HL-60 (cell line): ENCODE data around the gene KRTAP4-7.

Experiments used
- CTCF ChIP-seq: IDR thresholded peaks from one replicate; pipeline ENCODE4 v1.5.1; 2011; ENCODE audit warnings: low read length, control low read depth, inconsistent platforms; ENCODE audit not compliant: insufficient read depth
- POLR2AphosphoS5 ChIP-seq: IDR thresholded peaks from 2 replicates; pipeline ENCODE4 v1.6.1; 2012; ENCODE audit warnings: low read depth
- TF ChIP-seq, protein P1 (sequence below): IDR thresholded peaks from 2 replicates; pipeline ENCODE4 v1.6.1; 2012; ENCODE audit warnings: low read depth; ENCODE audit not compliant: insufficient replicate concordance

DNA sequence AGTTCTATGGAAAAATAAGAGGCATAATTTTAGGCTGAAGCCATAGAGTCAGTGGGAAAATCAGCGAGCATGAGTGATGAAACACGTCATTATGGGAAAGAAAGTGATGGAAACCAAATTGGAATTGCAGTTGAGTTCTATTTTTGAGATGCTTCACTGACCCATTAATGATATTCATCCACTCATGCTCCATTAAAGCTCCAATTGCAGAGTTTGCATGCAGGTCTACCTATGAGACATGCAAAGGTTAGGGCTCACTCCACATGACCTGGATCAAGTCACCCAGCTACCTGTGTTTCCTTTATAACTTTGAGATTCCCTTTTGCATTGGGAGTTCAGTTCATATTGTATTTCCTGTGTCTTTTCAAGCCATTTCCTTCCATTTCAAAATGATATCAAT lies 10.3 kb upstream of the KRTAP4-7 start:
- TF ChIP-seq CTCF = no peak
- TF ChIP-seq POLR2AphosphoS5 = no peak
- TF ChIP-seq, protein P1, sequence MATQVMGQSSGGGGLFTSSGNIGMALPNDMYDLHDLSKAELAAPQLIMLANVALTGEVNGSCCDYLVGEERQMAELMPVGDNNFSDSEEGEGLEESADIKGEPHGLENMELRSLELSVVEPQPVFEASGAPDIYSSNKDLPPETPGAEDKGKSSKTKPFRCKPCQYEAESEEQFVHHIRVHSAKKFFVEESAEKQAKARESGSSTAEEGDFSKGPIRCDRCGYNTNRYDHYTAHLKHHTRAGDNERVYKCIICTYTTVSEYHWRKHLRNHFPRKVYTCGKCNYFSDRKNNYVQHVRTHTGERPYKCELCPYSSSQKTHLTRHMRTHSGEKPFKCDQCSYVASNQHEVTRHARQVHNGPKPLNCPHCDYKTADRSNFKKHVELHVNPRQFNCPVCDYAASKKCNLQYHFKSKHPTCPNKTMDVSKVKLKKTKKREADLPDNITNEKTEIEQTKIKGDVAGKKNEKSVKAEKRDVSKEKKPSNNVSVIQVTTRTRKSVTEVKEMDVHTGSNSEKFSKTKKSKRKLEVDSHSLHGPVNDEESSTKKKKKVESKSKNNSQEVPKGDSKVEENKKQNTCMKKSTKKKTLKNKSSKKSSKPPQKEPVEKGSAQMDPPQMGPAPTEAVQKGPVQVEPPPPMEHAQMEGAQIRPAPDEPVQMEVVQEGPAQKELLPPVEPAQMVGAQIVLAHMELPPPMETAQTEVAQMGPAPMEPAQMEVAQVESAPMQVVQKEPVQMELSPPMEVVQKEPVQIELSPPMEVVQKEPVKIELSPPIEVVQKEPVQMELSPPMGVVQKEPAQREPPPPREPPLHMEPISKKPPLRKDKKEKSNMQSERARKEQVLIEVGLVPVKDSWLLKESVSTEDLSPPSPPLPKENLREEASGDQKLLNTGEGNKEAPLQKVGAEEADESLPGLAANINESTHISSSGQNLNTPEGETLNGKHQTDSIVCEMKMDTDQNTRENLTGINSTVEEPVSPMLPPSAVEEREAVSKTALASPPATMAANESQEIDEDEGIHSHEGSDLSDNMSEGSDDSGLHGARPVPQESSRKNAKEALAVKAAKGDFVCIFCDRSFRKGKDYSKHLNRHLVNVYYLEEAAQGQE = no peak
